Left lung (tissue), 10 donors: ENCODE measurements around the gene APLNR. TPM values are rescaled to one million over a fixed set of nuclear protein-coding genes. Genes with fewer than 3 reads are reported as not detected.

Source experiments
- ATAC-seq: fragments of 200-7000 bp; cut with Tn5 transposase; one replicate; pipeline ENCODE4 v1.9.1; 2020; ENCODE audit warnings: moderate library complexity
- DNase-seq, 4 donors: peaks; one replicate each; pipeline ENCODE4 v3.0.0-alpha.2; 2013 to 2020
- H3K27ac ChIP-seq, 2 donors: fragments of 200-600 bp; sonication (generic) in 1 of 2; one replicate each; pipeline versions ENCODE4 v1.5.0 to v1.8.0; 2020 to 2021
- H3K27me3 ChIP-seq, 2 donors: fragments of 200-600 bp; sonication (generic) in 1 of 2; one replicate each; pipeline versions ENCODE4 v1.5.0 to v1.8.0; 2020 to 2021
- H3K36me3 ChIP-seq, 2 donors: fragments of 200-600 bp; sonication (generic) in 1 of 2; one replicate each; pipeline versions ENCODE4 v1.5.0 to v1.8.0; 2020 to 2021
- H3K4me1 ChIP-seq, 2 donors: fragments of 200-600 bp; one replicate each; pipeline ENCODE4 v1.8.0; 2021
- H3K4me3 ChIP-seq, 2 donors: fragments of 200-600 bp; sonication (generic) in 1 of 2; one replicate each; pipeline versions ENCODE4 v1.5.0 to v1.8.0; 2020 to 2021; ENCODE audit warnings: mild to moderate bottlenecking in 1 of 2
- H3K9me3 ChIP-seq, 2 donors: fragments of 200-600 bp; sonication (generic) in 1 of 2; one replicate each; pipeline versions ENCODE4 v1.5.0 to v1.8.0; 2020 to 2021
- CTCF ChIP-seq, 2 donors: fragments of 200-600 bp; sonication (generic) in 1 of 2; IDR thresholded peaks; one replicate each; pipeline versions ENCODE4 v1.5.0 to v1.8.0; 2021; ENCODE audit warnings: antibody characterized with exemption in 2 of 2
- intact Hi-C, 2 donors: fragments of 100-400 bp; cut with DNase I; formaldehyde crosslinking; loops; one replicate each; pipeline versions ENCODE4 v1.11.2 to v1.14.2; 2022
- polyA plus RNA-seq, 6 donors: library from polyadenylated mRNA; unstranded; fragments of 120-200 nt; gene quantifications; one replicate each; pipeline ENCODE4 v1.2.1, GENCODE V29; 2013; ENCODE audit not compliant: insufficient read length in 6 of 6
- total RNA-seq, 2 donors: library from RNA; stranded (reverse); fragmentation: NEBNext Ultra II Directional; extraction: Animal tissue kit (Norgen Biotek cat#: 25700); gene quantifications; one replicate each; pipeline ENCODE4 v1.2.1, GENCODE V29; 2021
- donor health status: DM: no; HTN: yes; CAD: no.
- donor health status: DM: no; HTN: no; CAD: no.

Gene APLNR
- total and polyA plus RNA-seq, 8 donors: 11.2 to 189 (median 144) TPM

GRCh38 chr11:57263351-57263750, 26.3 kb upstream of the APLNR start:
- no peaks in the 10 kb centered on the region for H3K27me3 ChIP-seq
- H3K27ac ChIP-seq: no peak overlapping the region
- H3K9me3 ChIP-seq: peaks cover 0 to 12% of the 10 kb centered on the region in 2 donors
- intact Hi-C loops: no loop called here
- no peak for DNase-seq
- H3K36me3 ChIP-seq: no peaks in the 10 kb centered on the region
- no peak for ATAC-seq
- H3K4me1 ChIP-seq: no peaks in the 10 kb centered on the region
- TF ChIP-seq CTCF (IDR thresholded peaks at IDR 0.05): no peak
- no peak overlapping the region for H3K4me3 ChIP-seq

GRCh38 chr11:57262157-57262556, 25.1 kb upstream of the APLNR start:
- DNase-seq: no peak
- H3K4me3 ChIP-seq: no peak overlapping the region
- no peak for ATAC-seq
- no peaks in the 10 kb centered on the region for H3K36me3 ChIP-seq
- intact Hi-C loops: no loop called here
- H3K9me3 ChIP-seq: peaks cover 0 to 12% of the 10 kb centered on the region in 2 donors
- no peaks in the 10 kb centered on the region for H3K27me3 ChIP-seq
- no peak overlapping the region for H3K27ac ChIP-seq
- H3K4me1 ChIP-seq: no peaks in the 10 kb centered on the region
- TF ChIP-seq CTCF (IDR thresholded peaks at IDR 0.05): no peak

- intact Hi-C loops: no loop called here
- DNase-seq (no peak), ATAC-seq (no peak)
- Histone ChIP-seq H3K27ac (no peak overlapping the region), H3K9me3 (peaks cover 0 to 16% of the 10 kb centered on the region in 2 donors), H3K36me3 (no peaks in the 10 kb centered on the region), H3K4me1 (no peaks in the 10 kb centered on the region), H3K27me3 (no peaks in the 10 kb centered on the region), H3K4me3 (no peak overlapping the region)
- no peak for TF ChIP-seq CTCF (IDR thresholded peaks at IDR 0.05)
Observed at GRCh38 chr11:57260937-57261783, 24.1 kb upstream of the APLNR start.

- Histone ChIP-seq H3K4me1 (no peaks in the 10 kb centered on the region), H3K27ac (no peak overlapping the region), H3K9me3 (peaks cover 0 to 8% of the 10 kb centered on the region in 2 donors), H3K4me3 (no peak overlapping the region), H3K27me3 (no peaks in the 10 kb centered on the region), H3K36me3 (no peaks in the 10 kb centered on the region)
- intact Hi-C loops: no loop called here
- DNase-seq (no peak), ATAC-seq (no peak)
- TF ChIP-seq CTCF (IDR thresholded peaks at IDR 0.05): no peak
Observed at GRCh38 chr11:57256119-57256518, 19.1 kb upstream of the APLNR start.

GRCh38 chr11:57255618-57256017, 18.6 kb upstream of the APLNR start:
- no peak for TF ChIP-seq CTCF (IDR thresholded peaks at IDR 0.05)
- Histone ChIP-seq H3K9me3 (peaks cover 0 to 8% of the 10 kb centered on the region in 2 donors), H3K4me3 (no peak overlapping the region), H3K27me3 (no peaks in the 10 kb centered on the region), H3K27ac (no peak overlapping the region), H3K4me1 (no peaks in the 10 kb centered on the region), H3K36me3 (no peaks in the 10 kb centered on the region)
- ATAC-seq: no peak
- no peak for DNase-seq
- intact Hi-C loops: no loop called here
